ENCODE measurements around the gene MARVELD1. TPM values are rescaled to one million over a fixed set of nuclear protein-coding genes. Genes with fewer than 3 reads are reported as not detected.

Gene MARVELD1
- total RNA-seq, 1 donor from 2014 or later, result 43.7 TPM

- TF ChIP-seq CTCF (IDR thresholded peaks at IDR 0.05), result no peak
- Histone ChIP-seq H3K4me3 (peak overlapping the region; percentile 67 to 78), H3K4me1 (peaks cover 35 to 64% of the 10 kb centered on the region in 2 donors), H3K9me3 (no peaks in the 10 kb centered on the region), H3K27me3 (no peaks in the 10 kb centered on the region), H3K36me3 (peaks cover 4 to 29% of the 10 kb centered on the region in 2 donors), H3K27ac (peak overlapping the region; percentile 98 to 100)
- intact Hi-C loops (cut with DNase I), result loop anchor here (1.0 to 10.0 kb wide), 4 partner anchors 12 to 420 kb away; partner anchors contain the start of genes AVPI1, MMS19, R3HCC1L and UBTD1
- peak in 1 of 2 donors; percentile 88 for DNase-seq (ENCODE audit: low spot score in 2 of 2)
Observed at GRCh38 chr10:97714401-97715258, 1.1 kb downstream of the MARVELD1 start.

GRCh38 chr10:97715259-97715874 lies 1.8 kb downstream of the MARVELD1 start:
- H3K27me3 ChIP-seq, result no peaks in the 10 kb centered on the region
- H3K4me3 ChIP-seq, result peak overlapping the region; percentile 67 to 78
- peak overlapping the region; percentile 98 to 100 for H3K27ac ChIP-seq
- H3K36me3 ChIP-seq, result peaks cover 4 to 32% of the 10 kb centered on the region in 2 donors
- no peak for TF ChIP-seq CTCF (IDR thresholded peaks at IDR 0.05)
- intact Hi-C loops (cut with DNase I), result loop anchor here (10.0 kb wide), 1 partner anchor 419 kb away; the partner anchor contains the start of gene R3HCC1L
- no peak for DNase-seq (ENCODE audit: low spot score in 2 of 2)
- H3K4me1 ChIP-seq, result peaks cover 30 to 56% of the 10 kb centered on the region in 2 donors
- H3K9me3 ChIP-seq, result no peaks in the 10 kb centered on the region

- Histone ChIP-seq H3K4me3 (peak overlapping the region in 1 of 2 donors; percentile 29), H3K27ac (peak overlapping the region; percentile 98 to 100), H3K36me3 (peaks cover 8 to 37% of the 10 kb centered on the region in 2 donors), H3K27me3 (no peaks in the 10 kb centered on the region), H3K9me3 (no peaks in the 10 kb centered on the region), H3K4me1 (peaks cover 25 to 42% of the 10 kb centered on the region in 2 donors)
- TF ChIP-seq CTCF (IDR thresholded peaks at IDR 0.05), result no peak
- intact Hi-C loops (cut with DNase I), result loop anchor here (10.0 kb wide), 1 partner anchor 417 kb away; the partner anchor contains the start of gene R3HCC1L
- DNase-seq (ENCODE audit: low spot score in 2 of 2), result no peak
Observed at GRCh38 chr10:97717627-97718026, 4.1 kb downstream of the MARVELD1 start.

GRCh38 chr10:97718178-97718577 lies 4.6 kb downstream of the MARVELD1 start:
- TF ChIP-seq CTCF (IDR thresholded peaks at IDR 0.05), result no peak
- peaks cover 20 to 37% of the 10 kb centered on the region in 2 donors for H3K4me1 ChIP-seq
- H3K9me3 ChIP-seq, result no peaks in the 10 kb centered on the region
- no peak for DNase-seq (ENCODE audit: low spot score in 2 of 2)
- H3K27ac ChIP-seq, result peak overlapping the region; percentile 98 to 100
- intact Hi-C loops (cut with DNase I), result loop anchor here (10.0 kb wide), 1 partner anchor 417 kb away; the partner anchor contains the start of gene R3HCC1L
- peak overlapping the region in 1 of 2 donors; percentile 29 for H3K4me3 ChIP-seq
- H3K36me3 ChIP-seq, result peaks cover 8 to 37% of the 10 kb centered on the region in 2 donors
- H3K27me3 ChIP-seq, result no peaks in the 10 kb centered on the region

- no peaks in the 10 kb centered on the region for H3K27me3 ChIP-seq
- peaks cover 8 to 37% of the 10 kb centered on the region in 2 donors for H3K36me3 ChIP-seq
- H3K4me1 ChIP-seq, result peaks cover 19 to 37% of the 10 kb centered on the region in 2 donors
- H3K4me3 ChIP-seq, result peak overlapping the region in 1 of 2 donors; percentile 29
- intact Hi-C loops (cut with DNase I), result loop anchor here (10.0 kb wide), 1 partner anchor 416 kb away; the partner anchor contains the start of gene R3HCC1L
- DNase-seq (ENCODE audit: low spot score in 2 of 2), result peak in 1 of 2 donors; percentile 75
- H3K9me3 ChIP-seq, result no peaks in the 10 kb centered on the region
- no peak for TF ChIP-seq CTCF (IDR thresholded peaks at IDR 0.05)
- peak overlapping the region; percentile 98 to 100 for H3K27ac ChIP-seq
Observed at GRCh38 chr10:97718659-97719142, 5.2 kb downstream of the MARVELD1 start.
